Astrocyte of the hippocampus (primary cell): ENCODE data around the gene STK17A.

Experiments
- DNase-seq: peaks from one replicate; pipeline ENCODE4 v3.0.0; 2011; ENCODE audit warnings: low read depth, low spot score

STK17A gene

GRCh38 chr7:43582503-43583423 is at the start of gene STK17A:
Gene STK17A, plus strand, starts transcription at chr7:43583108. Its CDS starts 136 bp downstream, at chr7:43583244.
- peak; percentile 98 for DNase-seq

DNA sequence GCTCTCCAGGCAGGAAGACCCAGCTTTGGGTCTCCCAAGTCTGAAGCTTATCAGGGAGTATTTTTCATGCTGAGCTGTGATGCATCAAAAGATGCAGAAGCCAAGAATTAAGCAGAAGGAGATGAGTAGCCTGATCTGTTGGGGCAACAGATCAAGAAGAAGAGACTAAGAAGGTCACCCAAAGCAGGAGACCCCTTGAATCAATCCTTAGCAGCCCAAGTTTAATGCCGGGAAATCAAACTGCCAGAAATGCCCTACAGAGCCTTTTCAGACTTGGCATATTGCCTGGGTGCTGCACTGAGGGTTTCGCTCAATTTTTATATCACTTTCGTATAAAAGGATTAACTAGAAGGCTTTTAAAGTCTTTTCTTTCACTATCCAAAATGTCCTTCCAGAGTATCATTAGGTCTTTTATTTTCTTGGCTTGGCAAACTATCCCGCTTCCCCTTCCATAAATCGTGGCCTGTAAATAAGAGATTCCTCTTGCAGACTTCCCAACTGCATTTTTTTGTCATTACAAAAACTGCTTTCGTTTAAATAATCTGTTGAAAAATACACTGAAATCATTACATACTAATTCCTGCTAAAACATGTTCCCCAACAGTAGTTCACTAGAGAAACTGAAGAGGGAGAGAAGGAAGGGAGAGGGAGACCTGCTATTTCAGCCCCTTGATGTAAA is 49.0 kb upstream of the STK17A start:
- peak; percentile 27 for DNase-seq

- DNase-seq = peak; percentile 29
These were observed 47.9 kb upstream of the STK17A start for GRCh38 chr7:43535031-43535451.

- peak; percentile 87 for DNase-seq
These were observed 46.9 kb upstream of the STK17A start for GRCh38 chr7:43535810-43536585.

GRCh38 chr7:43536773-43537172 is 46.1 kb upstream of the STK17A start:
- DNase-seq = no peak

- DNase-seq = peak; percentile 65
These were observed 45.0 kb upstream of the STK17A start for GRCh38 chr7:43537765-43538403.

- DNase-seq = no peak
These were observed 44.5 kb upstream of the STK17A start for GRCh38 chr7:43538404-43538771.

- DNase-seq = no peak
These were observed 42.4 kb upstream of the STK17A start for GRCh38 chr7:43540471-43540870.

DNA sequence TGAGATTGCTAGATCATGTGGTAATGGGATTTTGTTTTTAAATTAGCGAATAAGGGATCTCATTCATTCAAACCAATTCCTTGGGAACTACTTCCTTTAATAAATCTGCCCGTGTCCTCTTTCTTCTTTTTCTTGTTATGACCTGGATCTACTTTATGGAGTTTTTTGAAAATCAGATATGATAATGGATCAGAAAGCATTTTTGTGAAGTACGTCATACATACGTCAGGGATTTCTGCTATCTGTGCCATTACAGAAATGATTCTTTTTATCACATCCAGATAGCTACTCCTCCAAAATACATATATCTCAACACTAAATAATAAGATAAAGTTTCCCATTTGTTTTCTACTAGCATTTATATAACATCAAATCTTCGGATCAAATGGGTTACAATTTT is 40.2 kb upstream of the STK17A start:
- no peak for DNase-seq

GRCh38 chr7:43546231-43546630 is 36.7 kb upstream of the STK17A start:
- no peak for DNase-seq

- no peak for DNase-seq
These were observed 32.5 kb upstream of the STK17A start for GRCh38 chr7:43550427-43550826.

GRCh38 chr7:43552122-43552521 is 30.8 kb upstream of the STK17A start:
- DNase-seq = no peak

DNA sequence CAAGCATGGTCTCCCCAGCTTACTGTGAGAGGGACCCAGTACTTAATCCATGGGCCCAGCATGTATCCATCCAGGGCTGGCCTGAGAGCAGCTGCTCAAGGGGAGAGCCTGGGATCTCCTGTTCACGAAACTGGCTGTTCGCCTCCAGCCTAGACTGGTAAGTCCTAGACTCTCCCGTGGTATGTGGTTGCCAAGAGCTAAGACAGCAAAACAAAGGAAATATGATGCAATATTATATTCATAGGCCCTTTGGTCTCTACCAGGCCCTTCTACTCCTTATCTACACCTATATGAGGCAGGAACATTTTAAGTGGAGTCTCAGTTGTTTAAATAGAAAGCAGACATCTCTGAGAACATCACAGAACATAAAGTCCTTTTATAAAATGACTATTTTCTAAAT is 28.9 kb upstream of the STK17A start:
- no peak for DNase-seq

DNA sequence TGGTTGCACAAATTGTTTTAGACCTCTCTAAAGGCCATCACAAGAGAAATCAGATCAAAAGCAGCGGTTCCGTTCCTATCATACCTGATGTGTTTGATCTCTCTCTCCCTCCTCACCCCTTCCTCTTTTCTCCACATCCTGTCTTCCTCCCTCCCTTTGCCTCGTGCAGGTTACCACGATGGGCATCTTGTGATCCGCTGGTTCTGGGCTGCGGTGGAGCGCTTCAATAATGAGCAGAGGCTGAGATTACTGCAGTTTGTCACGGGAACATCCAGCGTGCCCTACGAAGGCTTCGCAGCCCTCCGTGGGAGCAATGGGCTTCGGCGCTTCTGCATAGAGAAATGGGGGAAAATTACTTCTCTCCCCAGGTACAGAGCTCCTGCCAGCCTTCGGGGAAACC is 28.5 kb upstream of the STK17A start:
- no peak for DNase-seq

DNA sequence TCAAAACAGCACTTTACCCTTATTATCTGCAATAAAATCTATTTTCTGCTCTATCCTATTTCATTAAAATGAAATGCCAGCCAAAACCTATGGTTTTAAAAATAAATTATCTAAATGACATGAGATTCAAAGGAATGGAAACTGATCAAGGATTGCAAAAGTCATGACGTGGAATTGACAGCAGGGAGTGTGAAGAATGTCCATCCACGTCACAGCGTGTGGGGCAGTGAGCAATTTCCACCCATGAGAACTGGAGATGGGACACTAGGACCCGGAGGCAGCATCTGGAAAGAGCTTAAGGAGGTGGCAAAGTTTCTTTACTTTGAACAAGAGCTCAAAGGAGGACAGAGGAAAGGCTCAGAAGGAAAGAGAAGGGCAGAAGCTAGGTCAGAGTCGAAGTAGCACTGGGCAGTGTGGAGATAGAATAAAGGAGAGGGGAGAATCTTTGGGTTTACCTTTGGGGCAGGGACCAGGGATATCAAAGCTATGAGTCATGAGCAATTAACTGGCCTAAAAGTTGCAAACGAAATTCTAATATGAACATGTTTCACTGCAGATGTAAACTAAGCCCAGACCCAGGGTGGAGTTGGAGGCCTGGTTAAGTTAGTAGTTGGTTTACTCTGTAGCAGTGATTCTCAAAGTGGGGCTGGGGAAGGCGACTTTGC is 24.9 kb upstream of the STK17A start:
- DNase-seq = no peak

GRCh38 chr7:43559171-43559945 is 23.6 kb upstream of the STK17A start:
- DNase-seq = no peak

- no peak for DNase-seq
These were observed 23.0 kb upstream of the STK17A start for GRCh38 chr7:43559946-43560335.

DNA sequence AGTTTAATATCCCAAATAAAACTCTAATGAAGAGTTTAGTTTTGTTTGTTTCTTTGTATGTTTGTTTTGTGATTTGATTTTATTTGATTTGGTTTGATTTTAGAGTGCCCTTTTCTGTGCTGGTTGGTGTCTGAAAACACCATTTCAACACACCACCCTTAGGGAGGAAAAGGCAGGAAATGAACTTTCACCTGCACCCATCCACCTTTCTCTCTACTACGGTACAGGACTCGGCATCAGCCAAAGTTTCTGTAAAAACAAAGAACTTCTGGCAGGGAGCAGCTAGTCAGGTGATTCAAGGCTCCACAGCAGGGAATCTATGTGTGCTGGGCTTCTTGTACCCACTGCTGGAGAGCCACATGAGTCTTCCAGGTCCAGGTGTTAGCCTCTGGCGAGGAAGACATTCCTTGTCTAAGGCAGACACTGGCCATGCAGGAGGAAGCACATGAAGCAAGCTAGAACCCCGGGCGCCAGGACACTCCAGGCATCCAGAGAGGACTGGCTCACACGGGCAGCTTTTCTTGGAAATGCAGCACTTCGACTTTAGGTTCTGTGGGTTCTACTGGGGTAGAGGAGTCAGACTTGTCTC is 22.1 kb upstream of the STK17A start:
- no peak for DNase-seq

GRCh38 chr7:43562383-43562782 is 20.5 kb upstream of the STK17A start:
- DNase-seq = no peak

DNA sequence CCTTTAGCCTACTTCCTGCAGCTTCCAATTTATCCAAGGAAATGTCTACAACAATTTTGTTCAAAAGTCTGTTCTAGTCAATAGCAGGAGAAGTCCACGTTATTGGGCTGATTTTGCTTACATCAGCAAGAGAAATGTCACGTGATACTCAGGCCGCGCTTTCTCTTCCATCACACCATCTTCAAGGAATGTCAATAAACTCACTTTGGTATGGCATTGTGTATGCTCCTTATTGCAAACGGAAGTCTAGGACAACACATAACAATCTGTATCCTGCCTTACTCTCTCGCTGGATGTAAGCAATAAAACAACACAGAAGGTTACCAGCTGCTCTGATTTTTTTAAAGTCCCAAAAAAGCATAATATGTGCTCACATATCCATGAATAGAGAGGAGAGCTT is 17.1 kb upstream of the STK17A start:
- DNase-seq = no peak
